Measurements from ENCODE around the gene LRRC38.

LRRC38 gene

DNA sequence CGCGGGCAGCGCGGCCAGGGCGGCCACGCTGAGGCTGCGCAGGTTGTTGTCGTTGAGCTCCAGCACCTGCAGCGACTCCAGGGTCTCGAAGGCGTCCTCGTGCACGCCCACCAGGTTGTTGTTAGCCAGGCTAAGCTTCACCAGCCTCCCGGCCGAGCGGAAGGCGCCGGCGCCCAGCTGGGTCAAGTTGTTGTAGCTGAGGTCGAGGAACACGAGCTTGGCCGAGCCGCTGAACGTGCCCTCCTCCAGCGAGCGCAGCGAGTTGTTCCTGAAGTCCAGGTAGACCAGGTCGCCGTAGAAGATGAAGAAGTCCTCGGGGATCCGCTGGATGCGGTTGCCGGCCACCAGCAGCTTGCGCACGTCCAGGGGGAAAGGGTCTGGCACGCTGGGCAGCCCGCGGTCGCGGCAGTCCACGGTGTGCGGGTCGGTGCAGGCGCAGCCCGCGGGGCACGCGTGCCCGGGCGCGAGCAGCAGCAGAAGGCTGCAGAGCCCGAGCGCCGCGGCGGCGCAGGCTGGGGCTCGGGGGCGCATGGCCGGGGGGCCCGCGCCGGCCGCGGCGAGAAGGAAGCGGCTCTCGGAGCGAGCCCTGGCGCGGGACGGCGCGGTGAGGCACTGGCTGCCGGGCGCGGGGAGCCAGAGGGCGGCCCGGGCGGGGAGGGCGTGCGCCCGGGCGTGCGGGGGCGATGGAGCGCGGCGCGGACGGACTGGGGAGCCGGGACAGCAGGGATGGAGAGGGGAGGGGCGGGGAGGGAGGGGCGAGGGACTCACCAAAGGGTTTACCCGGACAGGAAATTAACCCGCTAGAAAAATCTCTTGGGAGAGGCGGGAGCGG, 524 bp downstream of the LRRC38 start:
- H3K9me3 ChIP-seq (ENCODE audit: control insufficient read depth, low read length), result no peaks in the 10 kb centered on the region
- H3K36me3 ChIP-seq (ENCODE audit: control insufficient read depth, insufficient read depth, low read length), result no peaks in the 10 kb centered on the region
- no peak overlapping the region for H3K9ac ChIP-seq
- no peak overlapping the region for H2AFZ ChIP-seq
- no peak overlapping the region for H3K27ac ChIP-seq
- no peaks in the 10 kb centered on the region for H3K27me3 ChIP-seq (ENCODE audit: control insufficient read depth, insufficient read depth, low read length)
- H3K4me2 ChIP-seq (ENCODE audit: low read length), result no peak overlapping the region
- H3K4me1 ChIP-seq, result no peaks in the 10 kb centered on the region
- no peak overlapping the region for H3K4me3 ChIP-seq (ENCODE audit: low read depth, low read length)
- H3K79me2 ChIP-seq, result no peaks in the 10 kb centered on the region
- TF ChIP-seq, protein P1, sequence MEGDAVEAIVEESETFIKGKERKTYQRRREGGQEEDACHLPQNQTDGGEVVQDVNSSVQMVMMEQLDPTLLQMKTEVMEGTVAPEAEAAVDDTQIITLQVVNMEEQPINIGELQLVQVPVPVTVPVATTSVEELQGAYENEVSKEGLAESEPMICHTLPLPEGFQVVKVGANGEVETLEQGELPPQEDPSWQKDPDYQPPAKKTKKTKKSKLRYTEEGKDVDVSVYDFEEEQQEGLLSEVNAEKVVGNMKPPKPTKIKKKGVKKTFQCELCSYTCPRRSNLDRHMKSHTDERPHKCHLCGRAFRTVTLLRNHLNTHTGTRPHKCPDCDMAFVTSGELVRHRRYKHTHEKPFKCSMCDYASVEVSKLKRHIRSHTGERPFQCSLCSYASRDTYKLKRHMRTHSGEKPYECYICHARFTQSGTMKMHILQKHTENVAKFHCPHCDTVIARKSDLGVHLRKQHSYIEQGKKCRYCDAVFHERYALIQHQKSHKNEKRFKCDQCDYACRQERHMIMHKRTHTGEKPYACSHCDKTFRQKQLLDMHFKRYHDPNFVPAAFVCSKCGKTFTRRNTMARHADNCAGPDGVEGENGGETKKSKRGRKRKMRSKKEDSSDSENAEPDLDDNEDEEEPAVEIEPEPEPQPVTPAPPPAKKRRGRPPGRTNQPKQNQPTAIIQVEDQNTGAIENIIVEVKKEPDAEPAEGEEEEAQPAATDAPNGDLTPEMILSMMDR (IDR thresholded peaks at IDR 0.05), result no peak

DNA sequence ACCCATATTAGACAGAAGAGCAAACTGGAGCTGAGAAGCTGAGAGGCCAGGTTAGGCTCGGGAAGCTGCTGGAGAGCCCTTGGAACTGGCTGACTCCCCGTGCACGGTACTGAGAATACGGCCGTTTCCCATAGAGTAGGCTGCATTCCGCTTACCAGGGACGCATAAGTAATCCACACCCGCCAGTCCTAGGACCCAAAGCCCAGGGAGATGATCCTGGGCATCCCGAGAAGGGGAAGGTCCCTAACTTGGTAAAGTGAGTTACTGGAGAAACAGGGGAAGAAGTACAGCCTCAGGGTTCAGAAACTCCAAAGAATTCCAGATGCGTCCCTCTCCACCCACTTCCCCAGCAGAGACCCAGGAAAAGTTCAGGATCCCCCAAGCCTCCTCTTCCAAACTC, 1.3 kb downstream of the LRRC38 start:
- Histone ChIP-seq H3K4me1 (no peaks in the 10 kb centered on the region), H3K9ac (no peak overlapping the region), H3K4me3 (ENCODE audit: low read depth, low read length) (no peak overlapping the region), H3K9me3 (ENCODE audit: control insufficient read depth, low read length) (no peaks in the 10 kb centered on the region), H3K36me3 (ENCODE audit: control insufficient read depth, insufficient read depth, low read length) (no peaks in the 10 kb centered on the region), H3K27me3 (ENCODE audit: control insufficient read depth, insufficient read depth, low read length) (no peaks in the 10 kb centered on the region), H3K4me2 (ENCODE audit: low read length) (no peak overlapping the region), H3K27ac (no peak overlapping the region), H2AFZ (no peak overlapping the region), H3K79me2 (no peaks in the 10 kb centered on the region)
- TF ChIP-seq, protein P1 (IDR thresholded peaks at IDR 0.05), result no peak

GRCh38 chr1:13510499-13510898, 3.3 kb downstream of the LRRC38 start:
- Histone ChIP-seq H3K4me1 (no peaks in the 10 kb centered on the region), H3K36me3 (ENCODE audit: control insufficient read depth, insufficient read depth, low read length) (no peaks in the 10 kb centered on the region), H3K4me3 (ENCODE audit: low read depth, low read length) (no peak overlapping the region), H2AFZ (no peak overlapping the region), H3K9me3 (ENCODE audit: control insufficient read depth, low read length) (no peaks in the 10 kb centered on the region), H3K27me3 (ENCODE audit: control insufficient read depth, insufficient read depth, low read length) (no peaks in the 10 kb centered on the region), H3K27ac (no peak overlapping the region), H3K9ac (no peak overlapping the region), H3K4me2 (ENCODE audit: low read length) (no peak overlapping the region), H3K79me2 (no peaks in the 10 kb centered on the region)
- TF ChIP-seq, protein P1 (IDR thresholded peaks at IDR 0.05), result no peak

- H3K4me3 ChIP-seq (ENCODE audit: low read depth, low read length), result no peak overlapping the region
- H3K27me3 ChIP-seq (ENCODE audit: control insufficient read depth, insufficient read depth, low read length), result no peaks in the 10 kb centered on the region
- no peak overlapping the region for H2AFZ ChIP-seq
- no peak overlapping the region for H3K4me2 ChIP-seq (ENCODE audit: low read length)
- no peak overlapping the region for H3K27ac ChIP-seq
- H3K4me1 ChIP-seq, result no peaks in the 10 kb centered on the region
- no peaks in the 10 kb centered on the region for H3K9me3 ChIP-seq (ENCODE audit: control insufficient read depth, low read length)
- H3K36me3 ChIP-seq (ENCODE audit: control insufficient read depth, insufficient read depth, low read length), result no peaks in the 10 kb centered on the region
- H3K9ac ChIP-seq, result no peak overlapping the region
- no peaks in the 10 kb centered on the region for H3K79me2 ChIP-seq
- TF ChIP-seq, protein P1 (IDR thresholded peaks at IDR 0.05), result no peak
Measured at GRCh38 chr1:13507075-13507474, 6.7 kb downstream of the LRRC38 start.

- TF ChIP-seq, protein P1 (IDR thresholded peaks at IDR 0.05), result no peak
- no peak overlapping the region for H3K4me2 ChIP-seq (ENCODE audit: low read length)
- H3K79me2 ChIP-seq, result no peaks in the 10 kb centered on the region
- H3K4me1 ChIP-seq, result no peaks in the 10 kb centered on the region
- no peaks in the 10 kb centered on the region for H3K27me3 ChIP-seq (ENCODE audit: control insufficient read depth, insufficient read depth, low read length)
- no peak overlapping the region for H3K4me3 ChIP-seq (ENCODE audit: low read depth, low read length)
- no peak overlapping the region for H3K27ac ChIP-seq
- no peaks in the 10 kb centered on the region for H3K9me3 ChIP-seq (ENCODE audit: control insufficient read depth, low read length)
- no peak overlapping the region for H3K9ac ChIP-seq
- H2AFZ ChIP-seq, result no peak overlapping the region
- H3K36me3 ChIP-seq (ENCODE audit: control insufficient read depth, insufficient read depth, low read length), result no peaks in the 10 kb centered on the region
Measured at GRCh38 chr1:13505020-13505419, 8.8 kb downstream of the LRRC38 start.
